K562 (cell line): ENCODE measurements around the gene TACR1. TPM values are rescaled to one million over a fixed set of nuclear protein-coding genes. Genes with fewer than 3 reads are reported as not detected.

Experiments used
- ATAC-seq: fragments of 200-7000 bp; cut with Tn5 transposase; 3 replicates; pipeline ENCODE4 v1.9.1; 2020; ENCODE audit warnings: moderate library complexity
- BruUV-seq: library from RNA; stranded (reverse); fragments of 400-500 nt; replicated peaks from 2 replicates; lab custom pipeline; 2021; lab: Mats Ljungman, UMichigan
- CTCF ChIA-PET: fragments of 300-600 bp; formaldehyde crosslinking; extraction: SDS; loops from one replicate; lab custom pipeline; 2021; ENCODE audit warnings: low intra/inter-chr PET ratio; lab: Yijun Ruan, JAX
- POLR2A ChIA-PET: fragments of 300-600, 350-650 bp; sonication (Branson Sonifier 250); formaldehyde crosslinking; extraction: SDS; loops from one replicate; lab custom pipeline; 2021; ENCODE audit warnings: antibody characterized with exemption, inconsistent platforms; lab: Yijun Ruan, JAX
- DNase-seq, 4 experiments: peaks; one replicate each; pipeline versions ENCODE4 v3.0.0 to v3.0.0-alpha.2; 2011 to 2018; ENCODE audit warnings: low spot score in 3 of 4, mixed read lengths in 3 of 4; ENCODE audit errors: extremely low read depth in 1 of 4
- FAIRE-seq: peaks from 2 replicates; lab custom pipeline; 2011; peaks lifted over from hg19 to GRCh38; lab: Jason Lieb, UNC
- H2AFZ ChIP-seq: 2 replicates; pipeline ENCODE4 v1.6.0; 2011; ENCODE audit warnings: low read depth, low read length, control low read depth, inconsistent platforms
- H3K27ac ChIP-seq: fragments of 200-600 bp; 3 replicates; pipeline ENCODE4 v1.8.0; 2011; ENCODE audit warnings: low read depth, mild to moderate bottlenecking, control low read depth, inconsistent platforms, low read length, moderate library complexity, mixed read lengths; ENCODE audit errors: extremely low read depth
- H3K27me3 ChIP-seq, 2 experiments: fragments of 300-600 bp in 1 of 2; 2 replicates in 1 of 2; 3 replicates in 1 of 2; pipeline versions ENCODE4 v1.6.0 to v1.8.0; 2011; ENCODE audit warnings: inconsistent platforms in 2 of 2, low read length in 2 of 2, mild to moderate bottlenecking in 1 of 2, mixed read lengths in 1 of 2, moderate library complexity in 1 of 2; ENCODE audit not compliant: control insufficient read depth in 2 of 2, insufficient read depth in 2 of 2
- H3K36me3 ChIP-seq: fragments of 300-600 bp; 3 replicates; pipeline ENCODE4 v1.8.0; 2011; ENCODE audit warnings: mild to moderate bottlenecking, low read length, inconsistent platforms; ENCODE audit not compliant: control insufficient read depth, insufficient read depth
- H3K4me1 ChIP-seq, 2 experiments: fragments of 200-600 bp in 1 of 2; replicated peaks in 1 of 2; 2 replicates in 1 of 2; 3 replicates in 1 of 2; pipeline versions ENCODE4 v1.5.1 to v1.8.0; 2011; ENCODE audit warnings: inconsistent platforms in 2 of 2, low read length in 2 of 2, mild to moderate bottlenecking in 1 of 2, mixed read lengths in 1 of 2, moderate library complexity in 1 of 2; ENCODE audit not compliant: control insufficient read depth in 2 of 2, insufficient read depth in 2 of 2
- H3K4me2 ChIP-seq: 2 replicates; pipeline ENCODE4 v1.6.1; 2011; ENCODE audit warnings: low read length, control low read depth, inconsistent platforms, mixed read lengths; ENCODE audit not compliant: insufficient read depth
- H3K4me3 ChIP-seq: fragments of 200-600 bp; sonication (generic), shearing (Covaris generic); 2 replicates; pipeline ENCODE4 v1.5.1; 2016; ENCODE audit warnings: control low read depth, inconsistent platforms
- H3K79me2 ChIP-seq: fragments of 200-600 bp; 3 replicates; pipeline ENCODE4 v1.8.0; 2011; ENCODE audit warnings: low read length, inconsistent platforms; ENCODE audit not compliant: control insufficient read depth, insufficient read depth
- H3K9ac ChIP-seq, 2 experiments: 2 replicates each; pipeline versions ENCODE4 v1.6.0 to v1.6.1; 2011; ENCODE audit warnings: low read depth in 2 of 2, low read length in 2 of 2, control low read depth in 1 of 2, inconsistent platforms in 1 of 2, mild to moderate bottlenecking in 1 of 2, mixed read lengths in 1 of 2; ENCODE audit not compliant: insufficient read depth in 1 of 2
- H3K9me1 ChIP-seq: one replicate; pipeline ENCODE4 v1.6.0; 2011; ENCODE audit warnings: inconsistent platforms, mild to moderate bottlenecking, low read length, moderate library complexity; ENCODE audit not compliant: control insufficient read depth, insufficient read depth
- H3K9me3 ChIP-seq: replicated peaks from 2 replicates; pipeline ENCODE4 v1.5.1; 2011; ENCODE audit warnings: low read depth, low read length, inconsistent platforms; ENCODE audit not compliant: control insufficient read depth, insufficient read depth
- H4K20me1 ChIP-seq: replicated peaks from 2 replicates; pipeline ENCODE4 v1.6.1; 2011; ENCODE audit warnings: low read length, inconsistent platforms, mixed read lengths; ENCODE audit not compliant: control insufficient read depth, insufficient read depth
- CREB1 ChIP-seq, 2 experiments: sonication (generic) in 1 of 2; formaldehyde crosslinking in 1 of 2; IDR thresholded peaks; 2 replicates each; pipeline versions ENCODE4 v1.6.1 to v1.8.0; 2012 to 2022; ENCODE audit warnings: inconsistent platforms in 1 of 2, mild to moderate bottlenecking in 1 of 2, missing genetic modification reagents in 1 of 2, moderate library complexity in 1 of 2
- HMGN3 ChIP-seq: IDR thresholded peaks from 2 replicates; pipeline ENCODE4 v1.6.1; 2011; ENCODE audit warnings: borderline replicate concordance, low read depth, mild to moderate bottlenecking, mixed read lengths, low read length; ENCODE audit not compliant: insufficient read length; ENCODE audit errors: extremely low read depth
- NFIC ChIP-seq: fragments of 450-650 bp; IDR thresholded peaks from 2 replicates; pipeline ENCODE4 v1.6.1; 2017; ENCODE audit warnings: mild to moderate bottlenecking, inconsistent platforms
- TRIM24 ChIP-seq, 2 experiments: fragments of 450-650 bp; IDR thresholded peaks; 2 replicates each; pipeline ENCODE4 v1.6.1; 2016
- ZNF583 ChIP-seq: fragments of 250-450 bp; sonication (Bioruptor Pico); IDR thresholded peaks from 2 replicates; pipeline ENCODE4 v1.4.0; 2020
- WGBS: fragments of 100-300 bp; shearing (Covaris generic); methylation state at CpG from one replicate; pipeline ENCODE4 v1.1.6; 2016; ENCODE audit warnings: low coverage, mixed read lengths; ENCODE audit not compliant: insufficient coverage; ENCODE audit errors: missing lambda C conversion rate; 5-methylcytosine and 5-hydroxymethylcytosine counted together
- in situ Hi-C: fragments of 300-500 bp; cut with MboI; formaldehyde crosslinking; loops from 4 replicates; pipeline ENCODE4 v1.15.0; 2018; ENCODE audit warnings: inconsistent platforms, mixed read lengths
- intact Hi-C: fragments of 100-400 bp; cut with micrococcal nuclease; formaldehyde crosslinking; loops from 2 replicates; pipeline ENCODE4 v1.14.2; 2022
- polyA plus RNA-seq, 8 experiments: library from polyadenylated mRNA; depleted of rRNA in 4 of 8; stranded (reverse) in 5 of 8; unstranded in 3 of 8; fragments of >200 nt; fragmentation: Nextera tagmentation in 2 of 8; fragmentation: Illumina TruSeq in 1 of 8; extraction: Ambion mirVana in 2 of 8; extraction: Trizol in 1 of 8; gene quantifications; 2 replicates each; pipeline versions ENCODE4 v1.2.1 to v1.2.3, GENCODE V29; 2011 to 2014; ENCODE audit warnings: inconsistent platforms in 1 of 8, missing spikeins in 1 of 8
- total RNA-seq, 7 experiments: library from RNA; depleted of rRNA in 6 of 7; stranded (reverse); fragments of >200 nt in 6 of 7; fragmentation: Illumina TruSeq in 2 of 7; extraction: Trizol in 2 of 7; gene quantifications; 2 replicates each; pipeline versions ENCODE4 v1.2.1 to v1.2.3, GENCODE V29; 2011 to 2021; ENCODE audit warnings: low replicate concordance in 1 of 7

The TACR1 gene
- total and polyA plus RNA-seq, 9 of the 15 experiments (the other 6 are each of a cell fraction or from before 2014, with no cell fraction given): not detected

DNA sequence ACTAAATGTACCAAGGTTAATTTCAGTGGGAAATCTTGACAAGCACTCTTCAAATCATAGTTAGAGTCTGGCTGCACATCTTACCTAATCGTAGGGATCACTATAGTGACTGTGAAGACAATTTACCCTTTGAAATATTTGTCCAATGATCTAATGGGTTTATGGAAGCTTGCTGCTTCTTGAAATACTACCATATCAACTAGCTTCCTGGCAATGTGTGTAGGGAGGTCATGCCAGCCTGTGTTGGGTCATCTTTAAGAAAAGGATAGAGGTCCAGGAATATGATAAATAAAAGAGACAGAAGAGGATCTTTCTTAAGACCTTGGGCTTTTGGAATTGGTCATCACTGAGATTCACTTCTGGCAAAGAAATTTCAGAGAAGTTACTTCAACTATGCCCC, 156.5 kb downstream of the TACR1 start:
- ChIA-PET POLR2A (no interaction called here), CTCF (no interaction called here)
- Histone ChIP-seq H4K20me1 (no peaks in the 10 kb centered on the region), H3K9ac (no peak overlapping the region), H3K9me1 (no peaks in the 10 kb centered on the region), H3K4me3 (no peak overlapping the region), H3K27me3 (peaks cover 0 to 4% of the 10 kb centered on the region in 2 experiments; a peak in 1 of 5 replicates), H3K79me2 (no peaks in the 10 kb centered on the region), H2AFZ (no peak overlapping the region), H3K9me3 (no peaks in the 10 kb centered on the region), H3K4me2 (no peak overlapping the region), H3K4me1 (no peaks in the 10 kb centered on the region), H3K36me3 (no peaks in the 10 kb centered on the region), H3K27ac (no peak overlapping the region)
- 0% methylated on average over 1 of the region's 1 CpG for WGBS
- in situ Hi-C loops: no loop called here
- intact Hi-C loops: no loop called here
- ATAC-seq (no peak), DNase-seq (no peak), FAIRE-seq (no peak)
- TF ChIP-seq TRIM24 (IDR thresholded peaks at IDR 0.05): no peak
- TF ChIP-seq HMGN3: no peak
- no peak for TF ChIP-seq ZNF583
- no peak for TF ChIP-seq CREB1 (IDR thresholded peaks at IDR 0.05)
- TF ChIP-seq CREB1 (CRISPR knock-in tag; IDR thresholded peaks at IDR 0.05): no peak
- TF ChIP-seq NFIC: no peak
- BruUV-seq: no TSS peak
